ENCODE data around the gene PTPN1.

Gene PTPN1

DNA sequence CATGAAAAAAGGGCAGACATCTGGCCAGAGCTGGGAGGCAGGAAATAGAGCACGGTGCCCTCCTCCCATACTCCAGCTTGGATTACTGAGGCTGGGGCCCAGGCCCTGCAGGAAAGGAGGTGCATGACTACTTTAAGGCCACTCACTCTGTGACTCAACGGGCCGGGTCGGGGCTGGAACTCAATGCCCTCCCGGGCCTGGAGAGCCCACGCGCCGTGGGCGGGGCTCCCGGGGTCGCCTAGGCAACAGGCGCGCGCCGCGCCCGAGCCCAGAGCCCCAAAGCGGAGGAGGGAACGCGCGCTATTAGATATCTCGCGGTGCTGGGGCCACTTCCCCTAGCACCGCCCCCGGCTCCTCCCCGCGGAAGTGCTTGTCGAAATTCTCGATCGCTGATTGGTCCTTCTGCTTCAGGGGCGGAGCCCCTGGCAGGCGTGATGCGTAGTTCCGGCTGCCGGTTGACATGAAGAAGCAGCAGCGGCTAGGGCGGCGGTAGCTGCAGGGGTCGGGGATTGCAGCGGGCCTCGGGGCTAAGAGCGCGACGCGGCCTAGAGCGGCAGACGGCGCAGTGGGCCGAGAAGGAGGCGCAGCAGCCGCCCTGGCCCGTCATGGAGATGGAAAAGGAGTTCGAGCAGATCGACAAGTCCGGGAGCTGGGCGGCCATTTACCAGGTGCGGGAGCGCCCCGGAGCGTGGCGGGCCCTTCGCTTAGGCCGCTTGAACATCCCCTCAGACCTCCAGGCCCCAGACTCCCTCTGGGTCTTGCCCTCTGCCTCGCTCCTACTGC is at the start of gene PTPN1:
PTPN1 (plus strand) TSS at position 461 of the 783 bp plus-strand sequence; CDS start at position 606, 145 bp downstream.
- Histone ChIP-seq H3K4me3 (replicated peaks; ENCODE audit: low read depth, low read length) (peak within 1 kb of the TSS; percentile 83), H3K36me3 (ENCODE audit: control insufficient read depth, insufficient read depth, low read length) (no peaks in the 10 kb centered on the region), H3K27me3 (replicated peaks; ENCODE audit: control insufficient read depth, insufficient read depth, low read length) (no peaks in the 10 kb centered on the region)
- DNase-seq (ENCODE audit: extremely low read depth, insufficient read length): peak; percentile 97
- TF ChIP-seq, protein P1, sequence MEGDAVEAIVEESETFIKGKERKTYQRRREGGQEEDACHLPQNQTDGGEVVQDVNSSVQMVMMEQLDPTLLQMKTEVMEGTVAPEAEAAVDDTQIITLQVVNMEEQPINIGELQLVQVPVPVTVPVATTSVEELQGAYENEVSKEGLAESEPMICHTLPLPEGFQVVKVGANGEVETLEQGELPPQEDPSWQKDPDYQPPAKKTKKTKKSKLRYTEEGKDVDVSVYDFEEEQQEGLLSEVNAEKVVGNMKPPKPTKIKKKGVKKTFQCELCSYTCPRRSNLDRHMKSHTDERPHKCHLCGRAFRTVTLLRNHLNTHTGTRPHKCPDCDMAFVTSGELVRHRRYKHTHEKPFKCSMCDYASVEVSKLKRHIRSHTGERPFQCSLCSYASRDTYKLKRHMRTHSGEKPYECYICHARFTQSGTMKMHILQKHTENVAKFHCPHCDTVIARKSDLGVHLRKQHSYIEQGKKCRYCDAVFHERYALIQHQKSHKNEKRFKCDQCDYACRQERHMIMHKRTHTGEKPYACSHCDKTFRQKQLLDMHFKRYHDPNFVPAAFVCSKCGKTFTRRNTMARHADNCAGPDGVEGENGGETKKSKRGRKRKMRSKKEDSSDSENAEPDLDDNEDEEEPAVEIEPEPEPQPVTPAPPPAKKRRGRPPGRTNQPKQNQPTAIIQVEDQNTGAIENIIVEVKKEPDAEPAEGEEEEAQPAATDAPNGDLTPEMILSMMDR (IDR thresholded peaks at IDR 0.05; ENCODE audit: insufficient read depth, low read length, poor library complexity, severe bottlenecking): no peak

DNA sequence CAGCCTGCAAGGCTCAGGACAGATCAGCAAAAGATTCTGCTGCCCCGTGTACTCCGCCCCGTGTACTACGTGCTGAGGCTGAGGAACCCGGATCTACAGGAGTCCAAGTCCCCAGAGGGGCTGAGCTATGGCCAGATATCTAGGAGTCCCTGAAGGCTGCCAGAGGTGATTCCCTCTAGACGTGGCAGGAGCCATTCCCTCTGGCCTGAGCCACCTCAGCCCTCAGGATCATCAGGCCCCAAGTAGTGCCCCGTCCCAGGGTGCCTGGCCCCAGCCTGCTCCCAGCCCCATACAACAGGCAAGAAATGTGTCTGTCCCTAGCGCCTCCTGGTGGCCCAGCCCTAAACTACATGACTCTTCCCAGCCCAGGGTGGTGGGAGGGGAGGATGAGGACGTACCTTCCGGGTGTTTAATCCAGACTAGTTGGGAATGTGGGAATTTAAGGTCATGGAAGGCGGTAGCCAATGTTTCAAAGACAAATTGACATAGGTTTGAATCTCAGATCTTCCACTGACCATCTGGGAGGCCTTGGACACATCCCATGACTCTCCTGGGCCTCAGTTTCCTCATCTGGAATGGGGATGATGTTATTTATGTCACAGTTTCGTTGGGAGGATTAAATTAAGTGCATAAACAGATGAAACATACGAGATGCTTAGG is 49.4 kb upstream of the PTPN1 start:
- Histone ChIP-seq H3K4me3 (replicated peaks; ENCODE audit: low read depth, low read length) (no peak overlapping the region), H3K36me3 (ENCODE audit: control insufficient read depth, insufficient read depth, low read length) (no peaks in the 10 kb centered on the region), H3K27me3 (replicated peaks; ENCODE audit: control insufficient read depth, insufficient read depth, low read length) (no peaks in the 10 kb centered on the region)
- TF ChIP-seq, protein P1 (IDR thresholded peaks at IDR 0.05; ENCODE audit: insufficient read depth, low read length, poor library complexity, severe bottlenecking): peak; percentile 91
- DNase-seq (ENCODE audit: extremely low read depth, insufficient read length): peak; percentile 44

DNA sequence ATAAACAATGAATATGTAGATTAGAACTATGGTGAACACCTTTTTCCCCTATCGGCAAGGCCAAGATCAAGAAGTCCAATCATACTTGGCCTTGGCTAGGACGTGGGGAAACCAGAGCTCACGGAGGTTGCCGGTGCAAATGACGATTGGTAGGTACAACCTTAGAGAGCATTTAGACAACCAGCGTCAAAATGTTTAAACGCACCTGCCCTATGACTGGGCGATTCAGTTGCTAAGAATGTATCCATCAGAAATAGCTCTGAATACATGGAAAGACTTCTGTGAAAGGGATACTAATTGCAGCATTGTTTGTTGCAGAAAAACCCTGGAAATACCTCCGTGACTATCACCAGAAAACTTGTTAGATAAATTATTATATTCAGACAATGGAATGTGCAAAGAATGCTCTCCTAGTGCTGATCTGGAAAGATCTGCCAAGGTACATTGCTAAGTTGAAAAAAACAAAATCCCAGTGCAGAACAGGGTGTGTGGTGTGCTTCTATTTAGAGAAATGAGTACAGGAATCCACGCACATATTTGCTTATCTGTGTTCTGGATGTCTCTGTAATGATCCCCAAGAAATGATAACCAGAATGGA is 48.0 kb upstream of the PTPN1 start:
- TF ChIP-seq, protein P1 (IDR thresholded peaks at IDR 0.05; ENCODE audit: insufficient read depth, low read length, poor library complexity, severe bottlenecking): no peak
- H3K36me3 ChIP-seq (ENCODE audit: control insufficient read depth, insufficient read depth, low read length): no peaks in the 10 kb centered on the region
- H3K27me3 ChIP-seq (replicated peaks; ENCODE audit: control insufficient read depth, insufficient read depth, low read length): no peaks in the 10 kb centered on the region
- no peak overlapping the region for H3K4me3 ChIP-seq (replicated peaks; ENCODE audit: low read depth, low read length)
- no peak for DNase-seq (ENCODE audit: extremely low read depth, insufficient read length)

DNA sequence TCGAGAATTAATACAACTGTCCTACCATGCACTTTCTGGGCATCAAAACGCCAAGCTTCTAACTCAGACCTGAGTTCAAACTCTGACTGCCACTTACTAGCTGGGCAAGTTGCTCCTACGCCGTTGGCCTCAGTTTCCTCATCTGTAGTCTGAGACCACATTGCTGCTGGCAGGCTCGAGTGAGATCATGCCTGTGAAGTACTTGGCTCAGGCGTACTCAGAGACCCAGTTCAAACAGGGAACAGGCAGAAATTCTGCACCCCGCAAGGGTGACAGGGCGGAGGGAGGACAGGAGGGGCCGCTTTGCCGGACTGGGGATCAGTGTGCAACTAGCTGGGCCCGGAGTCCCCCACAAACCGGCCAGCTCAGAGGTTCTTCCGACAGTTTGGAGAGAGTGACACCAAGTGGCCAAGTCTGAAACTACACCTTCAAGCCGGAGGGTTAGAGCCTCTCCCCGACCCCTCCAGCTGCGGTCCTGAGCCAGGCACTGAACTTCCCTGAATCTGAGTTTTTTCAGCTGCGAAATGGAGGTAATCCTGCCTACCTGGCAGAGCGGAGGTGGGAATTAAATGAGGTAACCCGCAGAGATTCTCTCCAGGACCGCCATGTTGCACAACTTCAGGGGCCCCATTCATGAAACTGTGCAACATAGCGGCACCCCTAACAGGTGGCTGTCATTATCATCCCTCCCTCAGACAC is 46.0 kb upstream of the PTPN1 start:
- peak; percentile 50 for DNase-seq (ENCODE audit: extremely low read depth, insufficient read length)

More for the DNA sequence above, 46.0 kb upstream of the PTPN1 start:
- no peaks in the 10 kb centered on the region for H3K27me3 ChIP-seq (replicated peaks; ENCODE audit: control insufficient read depth, insufficient read depth, low read length)
- H3K4me3 ChIP-seq (replicated peaks; ENCODE audit: low read depth, low read length): no peak overlapping the region
- H3K36me3 ChIP-seq (ENCODE audit: control insufficient read depth, insufficient read depth, low read length): no peaks in the 10 kb centered on the region
- TF ChIP-seq, protein P1 (IDR thresholded peaks at IDR 0.05; ENCODE audit: insufficient read depth, low read length, poor library complexity, severe bottlenecking): peak; percentile 70

Data from GM06990 (cell line).